ENCODE data around the gene SGMS1.

GRCh38 chr10:50395271-50395670 lies 228.5 kb downstream of the SGMS1 start:
- TF ChIP-seq POLR2A (IDR thresholded peaks at IDR 0.05; ENCODE audit: low read depth, low read length) (no peak), TAF1 (IDR thresholded peaks at IDR 0.05; ENCODE audit: low read depth, low read length) (no peak), POLR2AphosphoS5 (IDR thresholded peaks at IDR 0.05; ENCODE audit: low read depth, low read length) (no peak), SPI1 (IDR thresholded peaks at IDR 0.05; ENCODE audit: low read depth, low read length) (no peak)

All from GM12891 (cell line).